CD14-positive monocyte (primary cell): ENCODE data around the gene SLC25A15. TPM values are rescaled to one million over a fixed set of nuclear protein-coding genes. Genes with fewer than 3 reads are reported as not detected.
A peak's percentile ranks its signal among the peaks of the same experiment; 100 is the strongest.

Experiments used
- DNase-seq, 3 donors: peaks; one replicate each; pipeline ENCODE4 v3.0.0-alpha.2; 2011 to 2022
- H2AFZ ChIP-seq: 2 replicates; pipeline ENCODE4 v1.6.0; 2012; ENCODE audit warnings: mild to moderate bottlenecking, low read depth, low read length, inconsistent platforms; ENCODE audit not compliant: insufficient read depth, poor library complexity, severe bottlenecking
- H3K27ac ChIP-seq, 2 donors: 1 replicate in 1 of 2; 2 replicates in 1 of 2; pipeline ENCODE4 v1.5.1; 2012 to 2013; ENCODE audit warnings: low read length in 2 of 2, control low read depth in 1 of 2, inconsistent platforms in 1 of 2, low read depth in 1 of 2, mild to moderate bottlenecking in 1 of 2
- H3K27me3 ChIP-seq, 2 donors: one replicate each; pipeline versions ENCODE4 v1.6.0 to v1.6.1; 2011 to 2013; ENCODE audit warnings: low read length in 2 of 2; ENCODE audit not compliant: control insufficient read depth in 2 of 2, insufficient read depth in 2 of 2
- H3K36me3 ChIP-seq, 2 donors: replicated peaks in 1 of 2; 1 replicate in 1 of 2; 2 replicates in 1 of 2; pipeline versions ENCODE4 v1.5.1 to v1.6.1; 2012 to 2013; ENCODE audit warnings: low read length in 2 of 2, control low read depth in 1 of 2, inconsistent platforms in 1 of 2, mild to moderate bottlenecking in 1 of 2; ENCODE audit not compliant: insufficient read depth in 2 of 2, control insufficient read depth in 1 of 2
- H3K4me1 ChIP-seq, 2 donors: 1 replicate in 1 of 2; 2 replicates in 1 of 2; pipeline versions ENCODE4 v1.5.1 to v1.6.1; 2012 to 2013; ENCODE audit warnings: low read length in 2 of 2, control low read depth in 1 of 2, inconsistent platforms in 1 of 2, mild to moderate bottlenecking in 1 of 2, moderate library complexity in 1 of 2; ENCODE audit not compliant: insufficient read depth in 2 of 2, control insufficient read depth in 1 of 2
- H3K4me2 ChIP-seq: replicated peaks from 2 replicates; pipeline ENCODE3; 2012; ENCODE audit warnings: low read length, moderate library complexity, mild to moderate bottlenecking; ENCODE audit not compliant: poor library complexity, severe bottlenecking; ENCODE audit errors: extremely low read depth
- H3K4me3 ChIP-seq, 3 experiments: fragments of 200-600 bp in 1 of 3; sonication (generic) in 1 of 3; replicated peaks in 1 of 3; 1 replicate in 2 of 3; 2 replicates in 1 of 3; pipeline ENCODE4 v1.5.1; 2011 to 2013; ENCODE audit warnings: low read length in 3 of 3, mild to moderate bottlenecking in 3 of 3, control low read depth in 2 of 3, low read depth in 2 of 3, inconsistent platforms in 1 of 3, moderate library complexity in 1 of 3
- H3K79me2 ChIP-seq: 2 replicates; pipeline ENCODE4 v1.6.0; 2012; ENCODE audit warnings: mild to moderate bottlenecking, control low read depth, inconsistent platforms, low read length, moderate library complexity; ENCODE audit not compliant: insufficient read depth
- H3K9ac ChIP-seq: 2 replicates; pipeline ENCODE4 v1.6.0; 2017; ENCODE audit warnings: low read length, mild to moderate bottlenecking; ENCODE audit not compliant: insufficient read depth, poor library complexity, severe bottlenecking
- H3K9me3 ChIP-seq, 2 donors: replicated peaks in 1 of 2; 1 replicate in 1 of 2; 2 replicates in 1 of 2; pipeline versions ENCODE4 v1.5.1 to v1.6.1; 2012 to 2013; ENCODE audit warnings: low read length in 2 of 2, control low read depth in 1 of 2; ENCODE audit not compliant: control insufficient read depth in 1 of 2, insufficient read depth in 1 of 2
- H4K20me1 ChIP-seq: 2 replicates; pipeline ENCODE4 v1.6.0; 2012; ENCODE audit warnings: mild to moderate bottlenecking, low read length, control low read depth, moderate library complexity; ENCODE audit not compliant: insufficient read depth
- H3K27ac Mint-ChIP-seq, 7 donors: one replicate each; pipeline ENCODE4 v1.8.0; 2020; ENCODE audit warnings: mild to moderate bottlenecking in 7 of 7, mixed read lengths in 7 of 7, moderate library complexity in 6 of 7, inconsistent platforms in 2 of 7
- H3K27me3 Mint-ChIP-seq, 3 donors: one replicate each; pipeline ENCODE4 v1.8.0; 2021 to 2022; ENCODE audit warnings: low read depth in 3 of 3, mild to moderate bottlenecking in 3 of 3, mixed read lengths in 3 of 3, moderate library complexity in 3 of 3, inconsistent platforms in 1 of 3
- H3K36me3 Mint-ChIP-seq, 2 donors: one replicate each; pipeline ENCODE4 v1.8.0; 2020; ENCODE audit warnings: mixed read lengths in 2 of 2, inconsistent platforms in 1 of 2, mild to moderate bottlenecking in 1 of 2
- H3K4me1 Mint-ChIP-seq: one replicate; pipeline ENCODE4 v1.8.0; 2020; ENCODE audit warnings: mild to moderate bottlenecking, mixed read lengths
- H3K4me3 Mint-ChIP-seq, 2 donors: one replicate each; pipeline ENCODE4 v1.8.0; 2020; ENCODE audit warnings: mild to moderate bottlenecking in 2 of 2, mixed read lengths in 2 of 2, moderate library complexity in 1 of 2
- H3K9me3 Mint-ChIP-seq, 7 donors: one replicate each; pipeline ENCODE4 v1.8.0; 2020 to 2022; ENCODE audit warnings: mixed read lengths in 7 of 7, mild to moderate bottlenecking in 6 of 7, moderate library complexity in 6 of 7, inconsistent platforms in 2 of 7
- CTCF ChIP-seq: fragments of 200-600 bp; IDR thresholded peaks from one replicate; pipeline ENCODE4 v1.8.0; 2022; ENCODE audit warnings: antibody characterized with exemption, mild to moderate bottlenecking
- WGBS: methylation state at CpG from one replicate; pipeline ENCODE4 v1.1.5; 2013; ENCODE audit warnings: missing lambda C conversion rate; ENCODE audit not compliant: insufficient coverage; 5-methylcytosine and 5-hydroxymethylcytosine counted together
- intact Hi-C, 2 donors: fragments of 100-400 bp; cut with micrococcal nuclease; formaldehyde crosslinking; loops; one replicate each; pipeline versions ENCODE4 v1.15.0 to v1.15.1; 2023
- polyA plus RNA-seq, 3 donors: library from polyadenylated mRNA; depleted of rRNA in 1 of 3; unstranded in 2 of 3; stranded (reverse) in 1 of 3; fragments of 300-500 nt in 2 of 3; fragments of >200 nt in 1 of 3; fragmentation: Illumina TruSeq in 2 of 3; gene quantifications; 1 replicate in 2 of 3; 2 replicates in 1 of 3; pipeline ENCODE4 v1.2.3, GENCODE V29; 2012 to 2021

SLC25A15 gene
- polyA plus RNA-seq, 3 donors, result 0.79 to 5.0 (median 1.0) TPM

GRCh38 chr13:40812102-40812501, 22.7 kb downstream of the SLC25A15 start:
- no peaks in the 10 kb centered on the region for H4K20me1 ChIP-seq
- H3K27me3 ChIP-seq, result no peaks in the 10 kb centered on the region
- Mint-ChIP-seq H3K36me3 (peaks cover 21 to 45% of the 10 kb centered on the region in 2 donors), H3K27ac (peak overlapping the region in 5 of 7 donors; percentile 22 to 87 (median 28)), H3K4me1 (peaks cover 19% of the 10 kb centered on the region), H3K9me3 (peaks cover 0 to 3% (median 0%) of the 10 kb centered on the region in 7 donors), H3K27me3 (peaks cover 0 to 1% (median 0%) of the 10 kb centered on the region in 3 donors), H3K4me3 (peak overlapping the region in 1 of 2 donors; percentile 39)
- no peaks in the 10 kb centered on the region for H3K9me3 ChIP-seq
- H3K79me2 ChIP-seq, result no peaks in the 10 kb centered on the region
- peak overlapping the region; percentile 10 for H2AFZ ChIP-seq
- intact Hi-C loops, result loop anchor here in 1 of 2 donors (5.0 kb wide), 1 partner anchor 40 kb away; the partner anchor contains the start of gene MRPS31
- no peak overlapping the region for H3K4me2 ChIP-seq
- 0% methylated on average over 1 of the region's 4 CpGs for WGBS
- peaks cover 0 to 11% of the 10 kb centered on the region in 2 donors for H3K36me3 ChIP-seq
- no peak overlapping the region for H3K4me3 ChIP-seq
- peak overlapping the region in 1 of 2 donors; percentile 42 for H3K27ac ChIP-seq
- H3K4me1 ChIP-seq, result peaks cover 14% of the 10 kb centered on the region in 2 donors
- DNase-seq, result peak in 2 of 3 donors; percentile 7 to 11
- no peak overlapping the region for H3K9ac ChIP-seq
- TF ChIP-seq CTCF, result no peak

DNA sequence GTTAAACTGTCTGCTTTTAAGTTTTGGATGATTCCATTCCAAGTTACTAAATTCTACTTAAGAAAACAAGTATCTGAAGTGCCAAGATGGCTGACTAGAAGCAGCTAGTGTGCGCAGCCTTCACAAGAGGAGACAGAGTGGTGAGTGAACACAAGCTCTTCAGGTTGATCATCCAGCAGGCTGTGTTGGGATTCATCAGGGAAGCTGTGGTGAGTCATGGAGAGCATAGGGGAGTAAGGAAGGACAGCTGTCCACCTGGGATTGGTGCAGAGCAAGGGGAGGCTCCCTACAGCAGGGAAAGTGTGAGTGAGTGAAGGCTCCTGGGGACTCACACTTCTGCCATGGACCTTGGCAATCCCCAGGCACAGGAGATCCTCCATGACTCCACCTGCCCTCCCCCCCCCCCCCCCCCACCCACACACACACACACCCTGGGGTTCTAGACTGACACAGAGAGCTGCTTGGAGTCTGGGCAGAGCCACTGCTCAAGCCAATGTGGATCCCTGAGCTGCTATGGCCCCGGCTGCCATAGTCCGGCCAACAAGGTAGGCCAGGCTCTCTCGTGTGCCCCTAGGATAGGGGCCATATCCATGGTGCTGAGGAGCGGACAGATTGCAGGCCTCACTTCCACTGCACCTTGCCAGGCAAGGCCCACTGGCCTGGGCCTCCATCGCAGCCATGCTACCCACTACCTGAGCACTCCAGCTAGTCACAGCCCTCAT, 23.5 kb downstream of the SLC25A15 start:
- Histone ChIP-seq H3K27me3 (no peaks in the 10 kb centered on the region), H3K4me3 (no peak overlapping the region), H3K4me1 (peaks cover 14% of the 10 kb centered on the region in 2 donors), H3K27ac (peak overlapping the region in 1 of 2 donors; percentile 17), H2AFZ (no peak overlapping the region), H3K4me2 (no peak overlapping the region), H3K36me3 (peaks cover 0 to 4% of the 10 kb centered on the region in 2 donors), H3K9me3 (no peaks in the 10 kb centered on the region), H3K9ac (no peak overlapping the region), H3K79me2 (no peaks in the 10 kb centered on the region), H4K20me1 (no peaks in the 10 kb centered on the region)
- intact Hi-C loops, result loop anchor here in 1 of 2 donors (5.0 kb wide), 1 partner anchor 41 kb away; the partner anchor contains the start of gene MRPS31
- WGBS, result 98% methylated on average over 6 of the region's 6 CpGs
- Mint-ChIP-seq H3K27ac (peak overlapping the region in 5 of 7 donors; percentile 5 to 84 (median 31)), H3K4me3 (no peak overlapping the region), H3K36me3 (peaks cover 16 to 41% of the 10 kb centered on the region in 2 donors), H3K27me3 (no peaks in the 10 kb centered on the region), H3K9me3 (peaks cover 0 to 3% (median 0%) of the 10 kb centered on the region in 7 donors), H3K4me1 (peaks cover 19% of the 10 kb centered on the region)
- peak in 1 of 3 donors; percentile 39 for DNase-seq
- TF ChIP-seq CTCF, result no peak
